K562 (cell line): Measurements from ENCODE around the gene TCP11. TPM values are rescaled to one million over a fixed set of nuclear protein-coding genes. Genes with fewer than 3 reads are reported as not detected.

ENCODE experiments used
- ATAC-seq: fragments of 200-7000 bp; cut with Tn5 transposase; 3 replicates; pipeline ENCODE4 v1.9.1; 2020; ENCODE audit warnings: moderate library complexity
- BruUV-seq: library from RNA; stranded (reverse); fragments of 400-500 nt; replicated peaks from 2 replicates; lab custom pipeline; 2021; lab: Mats Ljungman, UMichigan
- CTCF ChIA-PET: fragments of 300-600 bp; formaldehyde crosslinking; extraction: SDS; loops from one replicate; lab custom pipeline; 2021; ENCODE audit warnings: low intra/inter-chr PET ratio; lab: Yijun Ruan, JAX
- POLR2A ChIA-PET: fragments of 300-600, 350-650 bp; sonication (Branson Sonifier 250); formaldehyde crosslinking; extraction: SDS; loops from one replicate; lab custom pipeline; 2021; ENCODE audit warnings: antibody characterized with exemption, inconsistent platforms; lab: Yijun Ruan, JAX
- DNase-seq, 4 experiments: peaks; one replicate each; pipeline versions ENCODE4 v3.0.0 to v3.0.0-alpha.2; 2011 to 2018; ENCODE audit warnings: low spot score in 3 of 4, mixed read lengths in 3 of 4; ENCODE audit errors: extremely low read depth in 1 of 4
- FAIRE-seq: peaks from 2 replicates; lab custom pipeline; 2011; peaks lifted over from hg19 to GRCh38; lab: Jason Lieb, UNC
- H2AFZ ChIP-seq: 2 replicates; pipeline ENCODE4 v1.6.0; 2011; ENCODE audit warnings: low read depth, low read length, control low read depth, inconsistent platforms
- H3K27ac ChIP-seq: fragments of 200-600 bp; 3 replicates; pipeline ENCODE4 v1.8.0; 2011; ENCODE audit warnings: low read depth, mild to moderate bottlenecking, control low read depth, inconsistent platforms, low read length, moderate library complexity, mixed read lengths; ENCODE audit errors: extremely low read depth
- H3K27me3 ChIP-seq, 2 experiments: fragments of 300-600 bp in 1 of 2; 2 replicates in 1 of 2; 3 replicates in 1 of 2; pipeline versions ENCODE4 v1.6.0 to v1.8.0; 2011; ENCODE audit warnings: inconsistent platforms in 2 of 2, low read length in 2 of 2, mild to moderate bottlenecking in 1 of 2, mixed read lengths in 1 of 2, moderate library complexity in 1 of 2; ENCODE audit not compliant: control insufficient read depth in 2 of 2, insufficient read depth in 2 of 2
- H3K36me3 ChIP-seq: fragments of 300-600 bp; 3 replicates; pipeline ENCODE4 v1.8.0; 2011; ENCODE audit warnings: mild to moderate bottlenecking, low read length, inconsistent platforms; ENCODE audit not compliant: control insufficient read depth, insufficient read depth
- H3K4me1 ChIP-seq, 2 experiments: fragments of 200-600 bp in 1 of 2; replicated peaks in 1 of 2; 2 replicates in 1 of 2; 3 replicates in 1 of 2; pipeline versions ENCODE4 v1.5.1 to v1.8.0; 2011; ENCODE audit warnings: inconsistent platforms in 2 of 2, low read length in 2 of 2, mild to moderate bottlenecking in 1 of 2, mixed read lengths in 1 of 2, moderate library complexity in 1 of 2; ENCODE audit not compliant: control insufficient read depth in 2 of 2, insufficient read depth in 2 of 2
- H3K4me2 ChIP-seq: 2 replicates; pipeline ENCODE4 v1.6.1; 2011; ENCODE audit warnings: low read length, control low read depth, inconsistent platforms, mixed read lengths; ENCODE audit not compliant: insufficient read depth
- H3K4me3 ChIP-seq: fragments of 200-600 bp; sonication (generic), shearing (Covaris generic); 2 replicates; pipeline ENCODE4 v1.5.1; 2016; ENCODE audit warnings: control low read depth, inconsistent platforms
- H3K79me2 ChIP-seq: fragments of 200-600 bp; 3 replicates; pipeline ENCODE4 v1.8.0; 2011; ENCODE audit warnings: low read length, inconsistent platforms; ENCODE audit not compliant: control insufficient read depth, insufficient read depth
- H3K9ac ChIP-seq, 2 experiments: 2 replicates each; pipeline versions ENCODE4 v1.6.0 to v1.6.1; 2011; ENCODE audit warnings: low read depth in 2 of 2, low read length in 2 of 2, control low read depth in 1 of 2, inconsistent platforms in 1 of 2, mild to moderate bottlenecking in 1 of 2, mixed read lengths in 1 of 2; ENCODE audit not compliant: insufficient read depth in 1 of 2
- H3K9me1 ChIP-seq: one replicate; pipeline ENCODE4 v1.6.0; 2011; ENCODE audit warnings: inconsistent platforms, mild to moderate bottlenecking, low read length, moderate library complexity; ENCODE audit not compliant: control insufficient read depth, insufficient read depth
- H3K9me3 ChIP-seq: replicated peaks from 2 replicates; pipeline ENCODE4 v1.5.1; 2011; ENCODE audit warnings: low read depth, low read length, inconsistent platforms; ENCODE audit not compliant: control insufficient read depth, insufficient read depth
- H4K20me1 ChIP-seq: replicated peaks from 2 replicates; pipeline ENCODE4 v1.6.1; 2011; ENCODE audit warnings: low read length, inconsistent platforms, mixed read lengths; ENCODE audit not compliant: control insufficient read depth, insufficient read depth
- BDP1 ChIP-seq: IDR thresholded peaks from 3 replicates; pipeline ENCODE4 v1.6.1; 2011; ENCODE audit not compliant: insufficient read length, insufficient read depth
- CBX3 ChIP-seq, 2 experiments: IDR thresholded peaks; 1 replicate in 1 of 2; 2 replicates in 1 of 2; pipeline ENCODE4 v1.6.1; 2012; ENCODE audit warnings: inconsistent platforms in 2 of 2, low read length in 2 of 2, borderline replicate concordance in 1 of 2, control low read depth in 1 of 2
- HMBOX1 ChIP-seq: sonication (generic); IDR thresholded peaks from 2 replicates; pipeline ENCODE4 v1.6.1; 2016
- HMG20B ChIP-seq: fragments of 250-450 bp; sonication (Bioruptor Pico); IDR thresholded peaks from 2 replicates; pipeline ENCODE4 v1.5.0; 2021; ENCODE audit warnings: mild to moderate bottlenecking
- NFYB ChIP-seq: IDR thresholded peaks from 2 replicates; pipeline ENCODE4 v1.6.1; 2011; ENCODE audit warnings: mild to moderate bottlenecking, moderate library complexity; ENCODE audit not compliant: insufficient read length; ENCODE audit errors: extremely low read depth
- POLR2AphosphoS2 ChIP-seq: IDR thresholded peaks from 2 replicates; pipeline ENCODE4 v1.6.1; 2012; ENCODE audit warnings: low read length, improper control_type of control experiment
- RBM39 ChIP-seq: fragments of 200-400 bp; formaldehyde crosslinking; optimal IDR thresholded peaks from 2 replicates; pipeline ENCODE3; 2018; ENCODE audit warnings: low read depth, low read length
- RHOXF2B ChIP-seq: fragments of 250-450 bp; sonication (Bioruptor Pico); conservative IDR thresholded peaks from 2 replicates; pipeline ENCODE4 v1.5.1; 2021
- STAT5A ChIP-seq: IDR thresholded peaks from 2 replicates; pipeline ENCODE4 v1.6.1; 2012; ENCODE audit warnings: low read length, inconsistent platforms, borderline replicate concordance
- TRIM24 ChIP-seq, 2 experiments: fragments of 450-650 bp; IDR thresholded peaks; 2 replicates each; pipeline ENCODE4 v1.6.1; 2016
- ZBTB9 ChIP-seq: fragments of 450-650 bp; formaldehyde crosslinking; IDR thresholded peaks from 2 replicates; pipeline ENCODE4 v1.4.0; 2020; ENCODE audit warnings: mild to moderate bottlenecking, moderate library complexity
- ZC3H4 ChIP-seq: sonication (generic); formaldehyde crosslinking; IDR thresholded peaks from 2 replicates; pipeline ENCODE4 v1.9.0; 2021; ENCODE audit warnings: missing genetic modification reagents, borderline replicate concordance
- ZFX ChIP-seq: sonication (generic); formaldehyde crosslinking; IDR thresholded peaks from 2 replicates; pipeline ENCODE4 v1.8.0; 2022; ENCODE audit warnings: mild to moderate bottlenecking, missing genetic modification reagents, moderate library complexity
- ZNF174 ChIP-seq: fragments of 250-450 bp; sonication (Bioruptor Pico); IDR thresholded peaks from 2 replicates; pipeline ENCODE4 v1.4.0; 2020; ENCODE audit warnings: mild to moderate bottlenecking
- ZNF316 ChIP-seq: fragments of 450-650 bp; IDR thresholded peaks from 2 replicates; pipeline ENCODE4 v1.6.1; 2016
- ZNF512 ChIP-seq: IDR thresholded peaks from 2 replicates; pipeline ENCODE4 v1.6.1; 2016; ENCODE audit warnings: missing genetic modification characterization, missing compliant biosample characterization
- ZNF75A ChIP-seq: fragments of 450-650 bp; formaldehyde crosslinking; IDR thresholded peaks from 2 replicates; pipeline ENCODE4 v1.4.0; 2020; ENCODE audit warnings: mild to moderate bottlenecking
- ZNF76 ChIP-seq: fragments of 250-450 bp; sonication (Bioruptor Pico); IDR thresholded peaks from 2 replicates; pipeline ENCODE4 v1.4.0; 2020; ENCODE audit warnings: mild to moderate bottlenecking, moderate library complexity, borderline replicate concordance
- ZNF830 ChIP-seq: fragments of 250-450 bp; sonication (Bioruptor Pico); IDR thresholded peaks from 2 replicates; pipeline ENCODE4 v1.5.0; 2021; ENCODE audit warnings: mild to moderate bottlenecking
- WGBS: fragments of 100-300 bp; shearing (Covaris generic); methylation state at CpG from one replicate; pipeline ENCODE4 v1.1.6; 2016; ENCODE audit warnings: low coverage, mixed read lengths; ENCODE audit not compliant: insufficient coverage; ENCODE audit errors: missing lambda C conversion rate; 5-methylcytosine and 5-hydroxymethylcytosine counted together
- in situ Hi-C: fragments of 300-500 bp; cut with MboI; formaldehyde crosslinking; loops from 4 replicates; pipeline ENCODE4 v1.15.0; 2018; ENCODE audit warnings: inconsistent platforms, mixed read lengths
- intact Hi-C: fragments of 100-400 bp; cut with micrococcal nuclease; formaldehyde crosslinking; loops from 2 replicates; pipeline ENCODE4 v1.14.2; 2022
- polyA plus RNA-seq, 8 experiments: library from polyadenylated mRNA; depleted of rRNA in 4 of 8; stranded (reverse) in 5 of 8; unstranded in 3 of 8; fragments of >200 nt; fragmentation: Nextera tagmentation in 2 of 8; fragmentation: Illumina TruSeq in 1 of 8; extraction: Ambion mirVana in 2 of 8; extraction: Trizol in 1 of 8; gene quantifications; 2 replicates each; pipeline versions ENCODE4 v1.2.1 to v1.2.3, GENCODE V29; 2011 to 2014; ENCODE audit warnings: inconsistent platforms in 1 of 8, missing spikeins in 1 of 8
- total RNA-seq, 7 experiments: library from RNA; depleted of rRNA in 6 of 7; stranded (reverse); fragments of >200 nt in 6 of 7; fragmentation: Illumina TruSeq in 2 of 7; extraction: Trizol in 2 of 7; gene quantifications; 2 replicates each; pipeline versions ENCODE4 v1.2.1 to v1.2.3, GENCODE V29; 2011 to 2021; ENCODE audit warnings: low replicate concordance in 1 of 7

TCP11 gene
- total and polyA plus RNA-seq, 9 of the 15 experiments (the other 6 are each of a cell fraction or from before 2014, with no cell fraction given): not detected

- Histone ChIP-seq H3K27ac (no peak overlapping the region), H4K20me1 (no peaks in the 10 kb centered on the region), H3K27me3 (peaks cover 5 to 20% of the 10 kb centered on the region in 2 experiments), H3K9me1 (no peaks in the 10 kb centered on the region), H3K9me3 (no peaks in the 10 kb centered on the region), H3K79me2 (no peaks in the 10 kb centered on the region), H3K4me1 (peaks cover 10 to 11% of the 10 kb centered on the region in 2 experiments; a peak in 4 of 5 replicates), H3K4me3 (no peak overlapping the region), H2AFZ (peak overlapping the region; percentile 76), H3K4me2 (peak overlapping the region; percentile 38; the same call in 1 of the 2 replicates), H3K9ac (no peak overlapping the region), H3K36me3 (no peaks in the 10 kb centered on the region)
- no TSS peak for BruUV-seq
- DNase-seq (no peak), ATAC-seq (no peak), FAIRE-seq (peak; percentile 23)
- POLR2A ChIA-PET: no interaction called here
- no peak for TF ChIP-seq HMG20B (CRISPR knock-in tag)
- no peak for TF ChIP-seq STAT5A
- TF ChIP-seq ZBTB9 (CRISPR knock-in tag): no peak
- no peak for TF ChIP-seq RHOXF2B (CRISPR knock-in tag)
- TF ChIP-seq POLR2AphosphoS2: no peak
- no peak for TF ChIP-seq CBX3 (IDR thresholded peaks at IDR 0.05; ENCODE audit: borderline replicate concordance in 1 of 2, low read length in 2 of 2)
- no peak for TF ChIP-seq RBM39
- no peak for TF ChIP-seq TRIM24 (IDR thresholded peaks at IDR 0.05)
- no peak for TF ChIP-seq BDP1
- TF ChIP-seq HMBOX1: no peak
- TF ChIP-seq ZNF316: no peak
- no peak for TF ChIP-seq ZNF830 (CRISPR knock-in tag)
- TF ChIP-seq NFYB: no peak
- no peak for TF ChIP-seq ZC3H4 (CRISPR knock-in tag)
- no peak for TF ChIP-seq ZNF174 (CRISPR knock-in tag)
- no peak for TF ChIP-seq ZNF512 (tag)
- no peak for TF ChIP-seq ZNF76 (CRISPR knock-in tag)
- no peak for TF ChIP-seq ZFX (CRISPR knock-in tag)
- no peak for TF ChIP-seq ZNF75A (CRISPR knock-in tag)
- intact Hi-C loops: no loop called here
- 11% methylated on average over 2 of the region's 2 CpGs for WGBS
- CTCF ChIA-PET: no interaction called here
- in situ Hi-C loops: no loop called here
Observed at GRCh38 chr6:35177596-35177995, 36.5 kb upstream of the TCP11 start.
